H1 (cell line): ENCODE measurements around the gene RPL38. TPM values are rescaled to one million over a fixed set of nuclear protein-coding genes. Genes with fewer than 3 reads are reported as not detected.

Experiments used
- BACH1 ChIP-seq: IDR thresholded peaks from 2 replicates; pipeline ENCODE4 v1.6.1; 2012; ENCODE audit warnings: low read length, improper control_type of control experiment
- BCL11A ChIP-seq, 2 experiments: IDR thresholded peaks; one replicate each; pipeline ENCODE4 v1.6.1; 2011; ENCODE audit warnings: low read depth in 2 of 2, low read length in 2 of 2, mild to moderate bottlenecking in 2 of 2
- CHD2 ChIP-seq: IDR thresholded peaks from 2 replicates; pipeline ENCODE4 v1.6.1; 2012; ENCODE audit warnings: low read length, improper control_type of control experiment
- CREB1 ChIP-seq: IDR thresholded peaks from 2 replicates; pipeline ENCODE4 v1.6.1; 2012; ENCODE audit warnings: inconsistent platforms
- CTBP2 ChIP-seq: IDR thresholded peaks from 2 replicates; pipeline ENCODE4 v1.7.0; 2011; ENCODE audit warnings: borderline replicate concordance, mild to moderate bottlenecking, moderate library complexity, mixed read lengths, low read length; ENCODE audit not compliant: insufficient read depth, insufficient read length
- FOSL1 ChIP-seq: IDR thresholded peaks from 2 replicates; pipeline ENCODE4 v1.6.1; 2011; ENCODE audit warnings: mild to moderate bottlenecking, low read depth, low read length, moderate library complexity; ENCODE audit not compliant: insufficient read depth
- GTF2F1 ChIP-seq: IDR thresholded peaks from 2 replicates; pipeline ENCODE4 v1.6.1; 2012; ENCODE audit warnings: low read depth, low read length, improper control_type of control experiment, borderline replicate concordance
- HDAC2 ChIP-seq, 2 experiments: fragments of 300-600 bp in 1 of 2; sonication (generic) in 1 of 2; IDR thresholded peaks; 2 replicates each; pipeline ENCODE4 v1.6.1; 2011 to 2012; ENCODE audit warnings: low read depth in 2 of 2, low read length in 2 of 2, mild to moderate bottlenecking in 2 of 2, moderate library complexity in 2 of 2, borderline replicate concordance in 1 of 2, inconsistent platforms in 1 of 2
- HDAC6 ChIP-seq: IDR thresholded peaks from one replicate; pipeline ENCODE4 v1.7.1; 2012; ENCODE audit warnings: low read depth, mild to moderate bottlenecking, inconsistent platforms, low read length, moderate library complexity
- JUN ChIP-seq: IDR thresholded peaks from 2 replicates; pipeline ENCODE4 v1.6.1; 2011; ENCODE audit warnings: low read depth, mild to moderate bottlenecking, improper control_type of control experiment, low read length
- MAFK ChIP-seq: IDR thresholded peaks from 2 replicates; pipeline ENCODE4 v1.6.1; 2012; ENCODE audit warnings: low read depth, mild to moderate bottlenecking, improper control_type of control experiment, low read length
- PHF8 ChIP-seq: fragments of 200-600 bp; sonication (generic); conservative IDR thresholded peaks from 2 replicates; pipeline ENCODE4 v1.7.1; 2012; ENCODE audit warnings: low read depth, mild to moderate bottlenecking, inconsistent platforms, low read length, moderate library complexity
- RBBP5 ChIP-seq: IDR thresholded peaks from 2 replicates; pipeline ENCODE4 v1.7.1; 2012; ENCODE audit warnings: low read depth, mild to moderate bottlenecking, inconsistent platforms, low read length, moderate library complexity, borderline replicate concordance
- SAP30 ChIP-seq: fragments of 300-600 bp; sonication (generic); IDR thresholded peaks from 2 replicates; pipeline ENCODE4 v1.7.1; 2012; ENCODE audit warnings: low read length, moderate library complexity, mild to moderate bottlenecking, inconsistent platforms; ENCODE audit not compliant: insufficient read depth, insufficient replicate concordance
- SIN3A ChIP-seq, 2 experiments: IDR thresholded peaks in 1 of 2; conservative IDR thresholded peaks in 1 of 2; 2 replicates each; pipeline ENCODE4 v1.6.1; 2011 to 2012; ENCODE audit warnings: low read length in 2 of 2, improper control_type of control experiment in 1 of 2, low read depth in 1 of 2, mild to moderate bottlenecking in 1 of 2
- SIX5 ChIP-seq: IDR thresholded peaks from 2 replicates; pipeline ENCODE4 v1.6.1; 2011; ENCODE audit warnings: mild to moderate bottlenecking, low read depth, low read length
- SP1 ChIP-seq: IDR thresholded peaks from 2 replicates; pipeline ENCODE4 v1.6.1; 2011; ENCODE audit warnings: low read depth, low read length
- SP4 ChIP-seq: IDR thresholded peaks from 2 replicates; pipeline ENCODE4 v1.6.1; 2012; ENCODE audit warnings: low read length, inconsistent platforms
- SUZ12 ChIP-seq: fragments of 200-600 bp; sonication (generic); IDR thresholded peaks from 2 replicates; pipeline ENCODE4 v1.6.1; 2012; ENCODE audit warnings: mild to moderate bottlenecking, inconsistent platforms, low read length, moderate library complexity, mixed read lengths
- TAF1 ChIP-seq: IDR thresholded peaks from 2 replicates; pipeline ENCODE4 v1.6.1; 2011; ENCODE audit warnings: mild to moderate bottlenecking, low read depth, low read length
- TCF12 ChIP-seq: IDR thresholded peaks from 2 replicates; pipeline ENCODE4 v1.6.1; 2011; ENCODE audit warnings: low read depth, mild to moderate bottlenecking, low read length
- polyA plus RNA-seq, 7 experiments: library from polyadenylated mRNA; depleted of rRNA in 3 of 7; stranded (reverse) in 5 of 7; unstranded in 2 of 7; fragments of >200 nt in 5 of 7; fragments of 200-250 nt in 2 of 7; gene quantifications; 1 replicate in 5 of 7; 2 replicates in 1 of 7; 4 replicates in 1 of 7; pipeline versions ENCODE4 v1.2.1 to v1.2.3, GENCODE V29; 2011 to 2013; ENCODE audit warnings: missing spikeins in 2 of 7, mixed read lengths in 2 of 7
- total RNA-seq: library from RNA; stranded (reverse); fragmentation: NEBNext Ultra II Directional; extraction: Animal tissue kit (Norgen Biotek cat#: 25700); gene quantifications from 2 replicates; pipeline ENCODE4 v1.2.1, GENCODE V29; 2021
- TF ChIP-seq, protein P1 (sequence below): IDR thresholded peaks from 2 replicates; pipeline ENCODE4 v1.6.1; 2012; ENCODE audit warnings: low read length, inconsistent platforms

RPL38 gene
- total and polyA plus RNA-seq, 2 of the 8 experiments (the other 6 are each of a cell fraction or from before 2014, with no cell fraction given): 412 to 1,195 TPM

DNA sequence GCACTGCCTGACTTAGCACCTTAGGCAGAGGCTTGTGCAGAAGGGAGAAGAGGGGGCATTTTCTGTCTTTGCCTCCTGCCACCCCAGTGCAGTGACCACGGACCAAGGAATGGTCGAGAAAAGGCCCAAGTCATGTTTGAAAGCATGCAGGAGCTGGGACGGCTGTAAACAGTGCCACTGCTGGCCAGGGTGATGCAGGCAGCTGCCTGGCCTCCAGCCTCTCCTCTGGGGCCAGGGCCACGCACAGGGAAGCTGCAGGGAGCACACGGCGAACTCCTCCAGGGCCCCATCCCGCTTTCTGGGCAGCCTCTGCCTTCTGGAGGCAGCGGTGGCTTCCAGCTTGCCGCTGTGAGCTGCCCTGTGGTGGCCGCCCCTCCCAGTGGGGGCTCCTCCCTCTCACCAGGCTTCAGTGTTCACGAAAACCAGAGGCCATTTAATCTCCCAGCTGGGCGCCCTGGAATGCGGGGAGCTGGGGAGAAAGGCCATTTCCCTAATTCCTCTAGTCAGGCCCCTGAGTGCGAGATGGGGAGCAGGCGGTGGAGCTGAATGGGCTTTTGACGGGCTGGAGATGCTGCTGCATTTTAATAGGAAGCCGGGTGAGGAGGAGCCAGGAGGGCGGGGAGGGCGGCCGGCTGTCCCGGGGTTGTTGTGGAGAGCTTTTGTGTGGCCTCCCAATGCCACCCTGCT is 41.8 kb downstream of the RPL38 start (continued):
- TF ChIP-seq TAF1 (no peak), TCF12 (no peak), CREB1 (no peak), SAP30 (no peak), CTBP2 (no peak), SIN3A (conservative IDR thresholded peaks at IDR 0.05 in 1 of 2, IDR thresholded peaks at IDR 0.05 in 1 of 2; ENCODE audit: low read depth in 1 of 2, low read length in 2 of 2) (0 out of 4 replicates have a peak, but pooled peaks of 1 of the 2 experiments have one; percentile 16), SIX5 (no peak), GTF2F1 (no peak), BCL11A (IDR thresholded peaks at IDR 0.05; ENCODE audit: low read depth in 2 of 2, low read length in 2 of 2) (no peak), HDAC2 (IDR thresholded peaks at IDR 0.05; ENCODE audit: borderline replicate concordance in 1 of 2, low read depth in 2 of 2, low read length in 2 of 2) (peak; percentile 94 to 97; a peak in 2 of 4 replicates), HDAC6 (no peak), SUZ12 (0 out of 2 replicates have a peak, but pooled peaks have one; percentile 27), FOSL1 (no peak), SP1 (no peak), CHD2 (no peak), MAFK (no peak; the same call in 1 of the 2 replicates), PHF8 (no peak), RBBP5 (no peak), SP4 (0 out of 2 replicates have a peak, but pooled peaks have one; percentile 36), JUN (no peak), BACH1 (no peak)
- TF ChIP-seq, protein P1, sequence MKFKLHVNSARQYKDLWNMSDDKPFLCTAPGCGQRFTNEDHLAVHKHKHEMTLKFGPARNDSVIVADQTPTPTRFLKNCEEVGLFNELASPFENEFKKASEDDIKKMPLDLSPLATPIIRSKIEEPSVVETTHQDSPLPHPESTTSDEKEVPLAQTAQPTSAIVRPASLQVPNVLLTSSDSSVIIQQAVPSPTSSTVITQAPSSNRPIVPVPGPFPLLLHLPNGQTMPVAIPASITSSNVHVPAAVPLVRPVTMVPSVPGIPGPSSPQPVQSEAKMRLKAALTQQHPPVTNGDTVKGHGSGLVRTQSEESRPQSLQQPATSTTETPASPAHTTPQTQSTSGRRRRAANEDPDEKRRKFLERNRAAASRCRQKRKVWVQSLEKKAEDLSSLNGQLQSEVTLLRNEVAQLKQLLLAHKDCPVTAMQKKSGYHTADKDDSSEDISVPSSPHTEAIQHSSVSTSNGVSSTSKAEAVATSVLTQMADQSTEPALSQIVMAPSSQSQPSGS: no peak
